MCF 10A (cell line): Measurements from ENCODE around the gene KIF2A. TPM values are rescaled to one million over a fixed set of nuclear protein-coding genes. Genes with fewer than 3 reads are reported as not detected.

Experiments used
- BruUV-seq: library from RNA; stranded (reverse); fragments of 400-500 nt; replicated peaks from 2 replicates; lab custom pipeline; 2021; lab: Mats Ljungman, UMichigan
- CTCF ChIA-PET: fragments of 300-600 bp; sonication (Branson Sonifier 250); formaldehyde crosslinking; extraction: SDS; loops from one replicate; lab custom pipeline; 2021; ENCODE audit warnings: antibody characterized with exemption, inconsistent platforms; lab: Yijun Ruan, JAX
- POLR2A ChIA-PET: fragments of 300-600, 350-650 bp; sonication (Branson Sonifier 250); formaldehyde crosslinking; extraction: SDS; loops from one replicate; lab custom pipeline; 2020; ENCODE audit warnings: antibody characterized with exemption, inconsistent platforms; lab: Yijun Ruan, JAX
- DNase-seq: peaks from one replicate; pipeline ENCODE4 v3.0.0-alpha.2; 2018; ENCODE audit not compliant: unreplicated experiment
- H3K27ac Mint-ChIP-seq: one replicate; pipeline ENCODE4 v1.8.0; 2022; ENCODE audit warnings: mild to moderate bottlenecking, low read depth, mixed read lengths; ENCODE audit not compliant: unreplicated experiment
- H3K27me3 Mint-ChIP-seq: one replicate; pipeline ENCODE4 v1.8.0; 2022; ENCODE audit warnings: mixed read lengths; ENCODE audit not compliant: insufficient read depth, unreplicated experiment
- H3K36me3 Mint-ChIP-seq: one replicate; pipeline ENCODE4 v1.8.0; 2022; ENCODE audit warnings: mild to moderate bottlenecking, moderate library complexity, mixed read lengths; ENCODE audit not compliant: insufficient read depth, unreplicated experiment
- H3K4me1 Mint-ChIP-seq: one replicate; pipeline ENCODE4 v1.8.0; 2022; ENCODE audit warnings: mixed read lengths; ENCODE audit not compliant: insufficient read depth, unreplicated experiment
- H3K4me3 Mint-ChIP-seq: one replicate; pipeline ENCODE4 v1.8.0; 2022; ENCODE audit warnings: mild to moderate bottlenecking, moderate library complexity, mixed read lengths; ENCODE audit not compliant: unreplicated experiment
- H3K9me3 Mint-ChIP-seq: one replicate; pipeline ENCODE4 v1.8.0; 2022; ENCODE audit warnings: mixed read lengths; ENCODE audit not compliant: unreplicated experiment
- intact Hi-C: fragments of 100-400 bp; cut with micrococcal nuclease; formaldehyde crosslinking; loops from 2 replicates; pipeline ENCODE4 v1.14.1; 2022
- total RNA-seq: library from RNA; stranded (reverse); gene quantifications from 2 replicates; pipeline ENCODE4 v1.2.3, GENCODE V29; 2022
- TF ChIP-seq, protein P1 (sequence below): fragments of 200-600 bp; IDR thresholded peaks from one replicate; pipeline ENCODE4 v1.8.0; 2022; ENCODE audit warnings: antibody characterized with exemption, mild to moderate bottlenecking; ENCODE audit not compliant: unreplicated experiment

The KIF2A gene
- total RNA-seq, 1 experiment from 2014 or later = 61.0 TPM

DNA sequence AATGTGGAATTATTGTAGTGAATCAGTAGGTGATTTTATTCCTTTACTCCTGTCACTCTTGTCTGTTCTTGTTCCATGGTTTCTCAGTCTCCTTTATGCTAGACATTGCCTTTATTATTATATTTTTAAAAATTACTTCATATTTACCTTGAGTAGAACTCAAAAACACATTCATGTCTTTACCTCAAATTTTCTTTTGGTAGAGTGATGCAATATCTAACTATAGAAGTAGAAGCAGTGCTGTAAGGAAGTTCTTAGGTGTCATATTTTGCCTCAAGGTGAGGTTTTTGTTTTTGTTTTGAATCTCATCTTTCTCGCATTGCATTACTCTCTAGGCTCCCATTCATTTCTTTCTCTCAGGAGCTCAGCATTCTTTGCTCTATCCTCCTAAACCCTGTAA is 118.8 kb downstream of the KIF2A start:
- no TSS peak for BruUV-seq
- CTCF ChIA-PET = interaction anchor here (2.4 kb wide), 1 partner anchor 19 kb away, joined by 10 read pairs; no protein-coding TSS in a partner anchor

DNA sequence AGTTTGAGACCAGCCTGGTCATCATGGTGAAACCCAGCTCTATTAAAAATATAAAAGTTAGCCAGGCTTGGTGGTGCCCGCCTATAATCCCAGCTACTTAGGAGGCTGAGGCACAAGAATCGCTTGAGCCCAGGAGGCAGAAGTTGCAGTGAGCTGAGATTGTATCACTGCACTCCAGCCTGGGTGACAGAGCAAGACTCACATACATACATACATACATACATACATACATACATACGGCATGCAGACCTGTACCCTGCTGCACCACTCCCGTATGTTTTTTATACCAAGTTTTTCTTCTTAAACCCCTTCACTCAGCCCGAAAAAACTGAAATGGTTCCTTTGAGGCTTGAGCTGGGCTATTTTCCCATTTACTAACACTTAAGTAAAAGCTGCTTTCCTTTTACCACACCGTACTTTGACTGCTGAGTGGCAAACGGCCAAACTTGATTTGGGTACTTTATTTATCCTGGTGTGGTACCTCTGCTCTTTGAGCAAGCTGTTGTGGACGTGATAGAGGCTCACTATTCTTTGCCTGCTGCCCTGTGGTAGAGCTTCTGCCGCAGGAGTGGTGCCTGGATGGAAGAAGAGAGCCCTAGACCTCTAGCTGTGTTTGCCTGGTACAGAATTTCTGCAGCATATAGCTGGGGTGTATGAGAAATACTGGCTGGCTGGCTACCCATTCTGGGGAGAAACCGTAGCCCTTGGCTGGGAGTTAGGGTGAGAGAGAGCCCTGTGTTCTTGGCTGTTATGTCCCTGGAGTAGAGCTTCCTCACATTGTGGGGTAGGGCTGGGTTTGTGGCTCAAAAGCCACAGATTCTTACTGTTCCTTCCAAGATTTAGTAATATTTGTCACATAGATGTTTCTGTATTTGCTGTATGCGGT is 126.0 kb downstream of the KIF2A start:
- Mint-ChIP-seq H3K4me3 (no peak overlapping the region), H3K27ac (no peak overlapping the region), H3K9me3 (no peaks in the 10 kb centered on the region), H3K36me3 (peaks cover 10% of the 10 kb centered on the region), H3K27me3 (no peaks in the 10 kb centered on the region), H3K4me1 (peaks cover 14% of the 10 kb centered on the region)
- BruUV-seq = no TSS peak
- ChIA-PET CTCF (interaction anchor here (0.6 to 2.7 kb wide), 4 partner anchors 9 to 147 kb away, joined by 4 to 15 read pairs (median 6); partner anchors contain the start of gene DIMT1), POLR2A (interaction anchor here (0.6 kb wide), 1 partner anchor 1574 kb away, joined by 3 read pairs; no protein-coding TSS in a partner anchor)
- intact Hi-C loops = no loop called here
- TF ChIP-seq, protein P1, sequence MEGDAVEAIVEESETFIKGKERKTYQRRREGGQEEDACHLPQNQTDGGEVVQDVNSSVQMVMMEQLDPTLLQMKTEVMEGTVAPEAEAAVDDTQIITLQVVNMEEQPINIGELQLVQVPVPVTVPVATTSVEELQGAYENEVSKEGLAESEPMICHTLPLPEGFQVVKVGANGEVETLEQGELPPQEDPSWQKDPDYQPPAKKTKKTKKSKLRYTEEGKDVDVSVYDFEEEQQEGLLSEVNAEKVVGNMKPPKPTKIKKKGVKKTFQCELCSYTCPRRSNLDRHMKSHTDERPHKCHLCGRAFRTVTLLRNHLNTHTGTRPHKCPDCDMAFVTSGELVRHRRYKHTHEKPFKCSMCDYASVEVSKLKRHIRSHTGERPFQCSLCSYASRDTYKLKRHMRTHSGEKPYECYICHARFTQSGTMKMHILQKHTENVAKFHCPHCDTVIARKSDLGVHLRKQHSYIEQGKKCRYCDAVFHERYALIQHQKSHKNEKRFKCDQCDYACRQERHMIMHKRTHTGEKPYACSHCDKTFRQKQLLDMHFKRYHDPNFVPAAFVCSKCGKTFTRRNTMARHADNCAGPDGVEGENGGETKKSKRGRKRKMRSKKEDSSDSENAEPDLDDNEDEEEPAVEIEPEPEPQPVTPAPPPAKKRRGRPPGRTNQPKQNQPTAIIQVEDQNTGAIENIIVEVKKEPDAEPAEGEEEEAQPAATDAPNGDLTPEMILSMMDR = no peak
- no peak for DNase-seq

More for the DNA sequence above, 118.8 kb downstream of the KIF2A start:
- intact Hi-C loops = no loop called here
- POLR2A ChIA-PET = no interaction called here
- Mint-ChIP-seq H3K9me3 (no peaks in the 10 kb centered on the region), H3K27me3 (no peaks in the 10 kb centered on the region), H3K4me3 (no peak overlapping the region), H3K4me1 (peaks cover 11% of the 10 kb centered on the region), H3K27ac (no peak overlapping the region), H3K36me3 (peaks cover 13% of the 10 kb centered on the region)
- TF ChIP-seq, protein P1 = no peak
- DNase-seq = no peak

DNA sequence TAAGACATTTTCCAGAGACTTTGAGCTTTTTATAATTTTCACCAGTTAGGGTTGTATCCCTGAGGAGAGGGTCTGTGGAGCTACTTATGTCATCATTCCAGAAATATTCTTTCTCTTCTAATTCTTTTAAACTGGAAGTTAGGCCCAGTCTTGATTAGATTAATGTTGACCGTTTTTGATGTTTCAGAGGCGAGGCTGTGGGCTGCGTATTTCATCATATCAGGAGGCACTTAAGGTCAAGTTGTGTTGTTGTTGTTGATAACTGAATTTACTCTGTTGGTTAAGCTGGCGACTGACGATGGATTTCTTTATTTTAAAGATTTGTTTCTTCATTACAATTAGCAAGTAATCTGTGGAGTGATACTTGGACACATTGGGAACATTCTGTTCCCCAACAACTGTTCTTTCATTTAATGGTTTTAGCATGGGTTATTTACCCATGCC is 126.6 kb downstream of the KIF2A start:
- BruUV-seq = no TSS peak
- no peaks in the 10 kb centered on the region for H3K9me3 Mint-ChIP-seq
- TF ChIP-seq, protein P1 = no peak
- no peak overlapping the region for H3K27ac Mint-ChIP-seq
- H3K4me1 Mint-ChIP-seq = peaks cover 14% of the 10 kb centered on the region
- H3K27me3 Mint-ChIP-seq = no peaks in the 10 kb centered on the region
- no peak overlapping the region for H3K4me3 Mint-ChIP-seq
- CTCF ChIA-PET = interaction anchor here (0.6 to 2.7 kb wide), 3 partner anchors 8 to 148 kb away, joined by 4 to 15 read pairs (median 7); no protein-coding TSS in a partner anchor
- no peak for DNase-seq
- POLR2A ChIA-PET = no interaction called here
- intact Hi-C loops = no loop called here
- H3K36me3 Mint-ChIP-seq = peaks cover 10% of the 10 kb centered on the region

Other genes starting within 250 kb of the KIF2A start
- 39.0 and 44.0 TPM in 2 replicates for gene DIMT1, start 97.7 kb downstream of the KIF2A start, total RNA-seq
- 30.2 and 36.6 TPM in 2 replicates for gene IPO11, start 106.6 kb downstream of the KIF2A start, total RNA-seq